ENCODE results near the gene ECM1.

ECM1 gene

GRCh38 chr1:150546294-150546937, 38.5 kb downstream of the ECM1 start:
- DNase-seq, result no peak

- DNase-seq, result no peak
Measured at GRCh38 chr1:150548324-150548631, 40.4 kb downstream of the ECM1 start.

- DNase-seq, result peak; percentile 30 to 71
Measured at GRCh38 chr1:150548632-150549495, 41.0 kb downstream of the ECM1 start, which contains the start of gene ADAMTSL4. TSS of gene ADAMTSL4 (plus strand) at chr1:150549408. CDS start at chr1:150552289, 2,881 bp downstream.

GRCh38 chr1:150549496-150550221, 41.8 kb downstream of the ECM1 start:
- no peak for DNase-seq

GRCh38 chr1:150550222-150551050, 42.5 kb downstream of the ECM1 start:
- DNase-seq, result no peak

- DNase-seq, result no peak
Measured at GRCh38 chr1:150551051-150551783, 43.3 kb downstream of the ECM1 start.

GRCh38 chr1:150551784-150552127, 43.8 kb downstream of the ECM1 start:
- DNase-seq, result no peak

- DNase-seq, result no peak
Measured at GRCh38 chr1:150552128-150552910, 44.4 kb downstream of the ECM1 start.

- DNase-seq, result no peak
Measured at GRCh38 chr1:150552911-150553289, 45.0 kb downstream of the ECM1 start.

- DNase-seq, result no peak
Measured at GRCh38 chr1:150553392-150554085, 45.6 kb downstream of the ECM1 start.

GRCh38 chr1:150554086-150554452, 46.2 kb downstream of the ECM1 start:
- no peak for DNase-seq

GRCh38 chr1:150555198-150555970, 47.5 kb downstream of the ECM1 start:
- DNase-seq, result no peak

GRCh38 chr1:150555971-150556865, 48.3 kb downstream of the ECM1 start:
- DNase-seq, result no peak

GRCh38 chr1:150557065-150557600, 49.2 kb downstream of the ECM1 start:
- DNase-seq, result no peak

- no peak for DNase-seq
Measured at GRCh38 chr1:150557813-150558212, 49.9 kb downstream of the ECM1 start.

- no peak for DNase-seq
Measured at GRCh38 chr1:150558303-150558704, 50.4 kb downstream of the ECM1 start.

GRCh38 chr1:150558761-150559655, 51.1 kb downstream of the ECM1 start:
- no peak for DNase-seq

- no peak for DNase-seq
Measured at GRCh38 chr1:150559656-150560010, 51.7 kb downstream of the ECM1 start.

All from NCI-H1930 (cell line).